Measurements from ENCODE around the gene RCVRN. TPM values are rescaled to one million over a fixed set of nuclear protein-coding genes. Genes with fewer than 3 reads are reported as not detected.

RCVRN gene
- total RNA-seq, 1 donor from 2014 or later, result not detected

DNA sequence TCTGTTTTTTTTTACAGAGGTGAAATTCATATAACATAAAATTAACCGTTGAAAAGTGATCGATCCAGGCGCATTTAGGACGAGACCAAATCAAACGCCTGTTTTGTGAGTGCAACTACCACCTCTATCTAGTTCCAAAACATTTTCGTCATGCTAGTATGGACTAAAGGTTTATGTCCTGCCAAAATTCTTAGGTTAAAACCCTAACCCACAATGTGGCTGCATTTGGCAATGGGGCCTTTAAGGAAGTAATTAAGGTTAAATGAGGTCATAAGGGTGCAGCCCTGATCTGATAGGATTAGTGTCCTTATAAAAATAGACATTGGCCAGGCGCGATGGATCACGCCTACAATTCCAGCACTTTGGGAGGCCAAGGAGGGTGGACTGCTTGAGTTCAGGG is 32.8 kb upstream of the RCVRN start:
- no peak overlapping the region for H3K27ac Mint-ChIP-seq (ENCODE audit: unreplicated experiment)
- H3K36me3 Mint-ChIP-seq (ENCODE audit: low read depth, unreplicated experiment), result no peaks in the 10 kb centered on the region
- H3K9me3 Mint-ChIP-seq (ENCODE audit: unreplicated experiment), result no peaks in the 10 kb centered on the region
- TF ChIP-seq, protein P1, sequence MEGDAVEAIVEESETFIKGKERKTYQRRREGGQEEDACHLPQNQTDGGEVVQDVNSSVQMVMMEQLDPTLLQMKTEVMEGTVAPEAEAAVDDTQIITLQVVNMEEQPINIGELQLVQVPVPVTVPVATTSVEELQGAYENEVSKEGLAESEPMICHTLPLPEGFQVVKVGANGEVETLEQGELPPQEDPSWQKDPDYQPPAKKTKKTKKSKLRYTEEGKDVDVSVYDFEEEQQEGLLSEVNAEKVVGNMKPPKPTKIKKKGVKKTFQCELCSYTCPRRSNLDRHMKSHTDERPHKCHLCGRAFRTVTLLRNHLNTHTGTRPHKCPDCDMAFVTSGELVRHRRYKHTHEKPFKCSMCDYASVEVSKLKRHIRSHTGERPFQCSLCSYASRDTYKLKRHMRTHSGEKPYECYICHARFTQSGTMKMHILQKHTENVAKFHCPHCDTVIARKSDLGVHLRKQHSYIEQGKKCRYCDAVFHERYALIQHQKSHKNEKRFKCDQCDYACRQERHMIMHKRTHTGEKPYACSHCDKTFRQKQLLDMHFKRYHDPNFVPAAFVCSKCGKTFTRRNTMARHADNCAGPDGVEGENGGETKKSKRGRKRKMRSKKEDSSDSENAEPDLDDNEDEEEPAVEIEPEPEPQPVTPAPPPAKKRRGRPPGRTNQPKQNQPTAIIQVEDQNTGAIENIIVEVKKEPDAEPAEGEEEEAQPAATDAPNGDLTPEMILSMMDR (IDR thresholded peaks at IDR 0.05; ENCODE audit: unreplicated experiment), result no peak
- no peak for DNase-seq (ENCODE audit: low spot score)
- peaks cover 5% of the 10 kb centered on the region for H3K27me3 Mint-ChIP-seq (ENCODE audit: unreplicated experiment)
- H3K4me1 Mint-ChIP-seq (ENCODE audit: unreplicated experiment), result no peaks in the 10 kb centered on the region
- no peak overlapping the region for H3K4me3 Mint-ChIP-seq (ENCODE audit: unreplicated experiment)

DNA sequence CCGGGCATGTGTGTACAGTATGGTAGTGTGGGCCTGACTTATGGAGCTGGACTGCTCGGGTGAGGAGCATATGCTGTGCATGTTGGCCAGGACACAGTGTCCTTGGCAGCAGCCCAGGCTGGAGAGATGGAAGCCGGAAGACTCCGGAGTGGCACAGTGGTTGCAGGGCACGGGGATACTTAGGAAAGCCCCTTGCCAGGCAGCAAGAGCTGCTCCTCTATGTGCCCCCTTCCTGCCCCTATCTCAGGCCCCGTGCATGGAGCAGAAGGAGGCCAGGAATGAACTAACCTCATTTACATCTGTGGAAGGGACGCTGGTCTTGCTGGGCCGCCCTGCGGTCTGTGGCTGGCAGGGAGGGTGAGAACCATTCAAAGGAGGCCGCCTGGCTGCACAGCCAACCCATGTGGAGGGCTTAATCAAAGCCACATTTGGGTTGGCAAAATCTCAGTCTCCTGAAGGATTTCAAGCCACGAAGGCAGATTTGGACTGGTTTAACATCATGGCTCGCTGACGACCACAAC is 32.2 kb upstream of the RCVRN start:
- H3K27ac Mint-ChIP-seq (ENCODE audit: unreplicated experiment), result no peak overlapping the region
- H3K4me1 Mint-ChIP-seq (ENCODE audit: unreplicated experiment), result no peaks in the 10 kb centered on the region
- H3K27me3 Mint-ChIP-seq (ENCODE audit: unreplicated experiment), result peaks cover 3% of the 10 kb centered on the region
- TF ChIP-seq, protein P1 (IDR thresholded peaks at IDR 0.05; ENCODE audit: unreplicated experiment), result no peak
- H3K9me3 Mint-ChIP-seq (ENCODE audit: unreplicated experiment), result no peaks in the 10 kb centered on the region
- H3K36me3 Mint-ChIP-seq (ENCODE audit: low read depth, unreplicated experiment), result no peaks in the 10 kb centered on the region
- no peak for DNase-seq (ENCODE audit: low spot score)
- no peak overlapping the region for H3K4me3 Mint-ChIP-seq (ENCODE audit: unreplicated experiment)

DNA sequence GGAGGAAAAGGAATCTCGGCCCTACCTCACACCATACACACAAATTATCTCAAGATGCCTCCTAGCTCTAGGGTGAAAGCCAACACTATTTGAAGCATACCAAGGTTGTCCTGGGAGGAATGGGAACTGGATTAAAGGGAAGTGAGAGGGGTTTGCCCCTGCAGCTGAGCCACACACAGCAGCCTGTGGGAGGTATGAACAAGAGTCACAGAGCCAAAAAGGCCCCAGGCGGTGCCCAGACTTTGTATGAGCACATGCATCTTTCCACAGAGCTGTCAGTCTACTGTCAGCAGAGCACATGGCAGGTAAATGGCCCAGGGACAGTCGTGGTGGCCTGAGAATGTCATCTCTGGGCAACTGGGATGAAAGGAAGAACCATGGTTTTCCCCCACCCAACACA is 31.0 kb upstream of the RCVRN start:
- DNase-seq (ENCODE audit: low spot score), result no peak
- peaks cover 1% of the 10 kb centered on the region for H3K27me3 Mint-ChIP-seq (ENCODE audit: unreplicated experiment)
- no peaks in the 10 kb centered on the region for H3K4me1 Mint-ChIP-seq (ENCODE audit: unreplicated experiment)
- no peak overlapping the region for H3K27ac Mint-ChIP-seq (ENCODE audit: unreplicated experiment)
- H3K9me3 Mint-ChIP-seq (ENCODE audit: unreplicated experiment), result no peaks in the 10 kb centered on the region
- TF ChIP-seq, protein P1 (IDR thresholded peaks at IDR 0.05; ENCODE audit: unreplicated experiment), result no peak
- H3K4me3 Mint-ChIP-seq (ENCODE audit: unreplicated experiment), result no peak overlapping the region
- H3K36me3 Mint-ChIP-seq (ENCODE audit: low read depth, unreplicated experiment), result no peaks in the 10 kb centered on the region

DNA sequence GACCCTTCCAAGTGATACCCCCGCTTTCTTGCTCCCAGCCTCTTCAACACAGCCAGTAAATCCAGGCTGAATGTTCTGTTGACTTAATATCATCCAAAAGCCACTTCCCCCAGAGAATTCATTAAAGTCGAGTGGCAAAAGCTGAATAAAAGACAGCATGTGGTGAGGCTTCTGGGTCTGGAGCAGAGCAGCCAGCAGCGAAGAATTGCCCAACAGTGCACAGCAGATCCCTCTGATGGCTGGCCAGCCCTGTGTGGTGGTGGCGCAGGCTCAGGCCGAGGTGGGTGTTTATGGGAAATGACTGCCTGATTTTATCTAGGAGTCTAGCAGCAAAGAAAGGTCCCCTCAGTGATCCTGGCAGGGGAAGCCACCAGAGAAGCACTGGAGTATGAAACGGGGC is 30.3 kb upstream of the RCVRN start:
- no peak for DNase-seq (ENCODE audit: low spot score)
- H3K36me3 Mint-ChIP-seq (ENCODE audit: low read depth, unreplicated experiment), result no peaks in the 10 kb centered on the region
- no peaks in the 10 kb centered on the region for H3K4me1 Mint-ChIP-seq (ENCODE audit: unreplicated experiment)
- H3K27me3 Mint-ChIP-seq (ENCODE audit: unreplicated experiment), result peaks cover 1% of the 10 kb centered on the region
- H3K27ac Mint-ChIP-seq (ENCODE audit: unreplicated experiment), result no peak overlapping the region
- H3K4me3 Mint-ChIP-seq (ENCODE audit: unreplicated experiment), result no peak overlapping the region
- no peaks in the 10 kb centered on the region for H3K9me3 Mint-ChIP-seq (ENCODE audit: unreplicated experiment)
- TF ChIP-seq, protein P1 (IDR thresholded peaks at IDR 0.05; ENCODE audit: unreplicated experiment), result no peak

DNA sequence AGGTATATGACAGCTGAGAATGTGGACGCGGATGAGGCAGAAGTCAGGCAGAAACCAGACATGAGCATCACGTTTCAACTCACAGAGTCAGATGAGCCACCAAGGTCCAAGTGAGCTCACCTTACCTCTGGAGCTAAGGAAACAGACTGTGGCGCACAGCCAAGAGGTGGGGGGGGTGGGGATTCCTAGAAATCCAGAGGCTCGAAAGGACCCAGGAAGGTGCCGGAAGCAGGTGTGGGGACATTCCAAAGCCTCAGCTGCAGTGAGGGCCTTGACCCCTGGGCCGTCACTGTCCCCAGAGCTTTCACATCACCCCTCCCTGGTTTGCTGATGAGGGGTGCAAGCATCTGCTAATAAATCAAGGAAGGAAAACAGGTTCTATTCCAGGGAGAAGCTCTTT is 29.3 kb upstream of the RCVRN start:
- Mint-ChIP-seq H3K4me1 (ENCODE audit: unreplicated experiment) (no peaks in the 10 kb centered on the region), H3K9me3 (ENCODE audit: unreplicated experiment) (no peaks in the 10 kb centered on the region), H3K4me3 (ENCODE audit: unreplicated experiment) (no peak overlapping the region), H3K27ac (ENCODE audit: unreplicated experiment) (no peak overlapping the region), H3K36me3 (ENCODE audit: low read depth, unreplicated experiment) (no peaks in the 10 kb centered on the region), H3K27me3 (ENCODE audit: unreplicated experiment) (peaks cover 1% of the 10 kb centered on the region)
- TF ChIP-seq, protein P1 (IDR thresholded peaks at IDR 0.05; ENCODE audit: unreplicated experiment), result no peak
- no peak for DNase-seq (ENCODE audit: low spot score)
